ENCODE data around the gene TCEA3.
A peak's percentile ranks its signal among the peaks of the same experiment; 100 is the strongest.

Gene TCEA3

GRCh38 chr1:23370330-23370708 is 54.2 kb downstream of the TCEA3 start:
- no peak for FAIRE-seq
- DNase-seq (ENCODE audit: insufficient read length, low spot score), result no peak

GRCh38 chr1:23369335-23370013 is 55.1 kb downstream of the TCEA3 start, which contains the start of gene ZNF436:
ZNF436 (minus strand) TSS chr1:23369836; CDS start chr1:23368005, 1,831 bp downstream.
- DNase-seq (ENCODE audit: insufficient read length, low spot score), result no peak
- FAIRE-seq, result no peak

GRCh38 chr1:23368562-23369334 is 55.8 kb downstream of the TCEA3 start:
- DNase-seq (ENCODE audit: insufficient read length, low spot score) (peak; percentile 73), FAIRE-seq (no peak)

- peak; percentile 98 for DNase-seq (ENCODE audit: insufficient read length, low spot score)
- FAIRE-seq, result peak; percentile 72
Measured at GRCh38 chr1:23367791-23368561, 56.6 kb downstream of the TCEA3 start.

GRCh38 chr1:23367451-23367790 is 57.1 kb downstream of the TCEA3 start:
- FAIRE-seq (no peak), DNase-seq (ENCODE audit: insufficient read length, low spot score) (no peak)

GRCh38 chr1:23366598-23366997 is 58.0 kb downstream of the TCEA3 start:
- DNase-seq (ENCODE audit: insufficient read length, low spot score) (no peak), FAIRE-seq (no peak)

- DNase-seq (ENCODE audit: insufficient read length, low spot score) (no peak), FAIRE-seq (no peak)
Measured at GRCh38 chr1:23366146-23366545, 58.4 kb downstream of the TCEA3 start.

- FAIRE-seq (no peak), DNase-seq (ENCODE audit: insufficient read length, low spot score) (no peak)
Measured at GRCh38 chr1:23362218-23362713, 62.3 kb downstream of the TCEA3 start.

- FAIRE-seq (no peak), DNase-seq (ENCODE audit: insufficient read length, low spot score) (no peak)
Measured at GRCh38 chr1:23358310-23358875, 66.2 kb downstream of the TCEA3 start.

- FAIRE-seq, result no peak
- no peak for DNase-seq (ENCODE audit: insufficient read length, low spot score)
Measured at GRCh38 chr1:23357138-23357908, 67.2 kb downstream of the TCEA3 start.

- DNase-seq (ENCODE audit: insufficient read length, low spot score) (no peak), FAIRE-seq (no peak)
Measured at GRCh38 chr1:23356471-23357137, 67.9 kb downstream of the TCEA3 start.

- FAIRE-seq (no peak), DNase-seq (ENCODE audit: insufficient read length, low spot score) (no peak)
Measured at GRCh38 chr1:23354245-23354644, 70.3 kb downstream of the TCEA3 start.

- FAIRE-seq, result no peak
- no peak for DNase-seq (ENCODE audit: insufficient read length, low spot score)
Measured at GRCh38 chr1:23352096-23352695, 72.4 kb downstream of the TCEA3 start.

GRCh38 chr1:23345920-23346319 is 78.6 kb downstream of the TCEA3 start:
- no peak for FAIRE-seq
- DNase-seq (ENCODE audit: insufficient read length, low spot score), result no peak

GRCh38 chr1:23344987-23345472 is 79.5 kb downstream of the TCEA3 start:
- DNase-seq (ENCODE audit: insufficient read length, low spot score) (peak; percentile 15), FAIRE-seq (no peak)

- FAIRE-seq, result peak; percentile 57
Measured at GRCh38 chr1:23344111-23344986, 80.2 kb downstream of the TCEA3 start, which contains the start of gene HNRNPR. HNRNPR (minus strand) TSS chr1:23344284; CDS start chr1:23341008, 3,276 bp downstream.

GRCh38 chr1:23343221-23344110 is 81.1 kb downstream of the TCEA3 start:
- no peak for FAIRE-seq
- DNase-seq (ENCODE audit: insufficient read length, low spot score), result peak; percentile 19

More at GRCh38 chr1:23344111-23344986, 80.2 kb downstream of the TCEA3 start, which contains the start of gene HNRNPR:
- peak; percentile 98 for DNase-seq (ENCODE audit: insufficient read length, low spot score)
